Colonic mucosa (tissue), 4 donors: ENCODE data around the gene NUSAP1. TPM values are rescaled to one million over a fixed set of nuclear protein-coding genes. Genes with fewer than 3 reads are reported as not detected.

Source experiments
- DNase-seq: peaks from one replicate; pipeline ENCODE4 v3.0.0-alpha.2; 2020
- H3K27ac ChIP-seq: fragments of 200-600 bp; one replicate; pipeline ENCODE4 v1.8.0; 2021
- H3K27me3 ChIP-seq: fragments of 200-600 bp; one replicate; pipeline ENCODE4 v1.8.0; 2021
- H3K36me3 ChIP-seq: fragments of 200-600 bp; one replicate; pipeline ENCODE4 v1.8.0; 2021
- H3K4me1 ChIP-seq: fragments of 200-600 bp; one replicate; pipeline ENCODE4 v1.8.0; 2021; ENCODE audit warnings: mild to moderate bottlenecking
- H3K4me3 ChIP-seq: fragments of 200-600 bp; one replicate; pipeline ENCODE4 v1.8.0; 2021
- H3K9ac ChIP-seq, 2 donors: one replicate each; pipeline ENCODE4 v1.7.0; 2013; ENCODE audit warnings: control low read depth in 2 of 2, low read depth in 2 of 2, low read length in 2 of 2
- H3K9me3 ChIP-seq: fragments of 200-600 bp; one replicate; pipeline ENCODE4 v1.8.0; 2021
- CTCF ChIP-seq: fragments of 200-600 bp; IDR thresholded peaks from one replicate; pipeline ENCODE4 v1.8.0; 2022; ENCODE audit warnings: antibody characterized with exemption, mild to moderate bottlenecking
- intact Hi-C: fragments of 100-400 bp; cut with DNase I; formaldehyde crosslinking; loops from one replicate; pipeline ENCODE4 v1.14.1; 2022
- total RNA-seq, 2 donors: library from RNA; stranded (reverse); fragmentation: NEBNext Ultra II Directional in 1 of 2; extraction: Animal tissue kit (Norgen Biotek cat#: 25700) in 1 of 2; gene quantifications; one replicate each; pipeline ENCODE4 v1.2.1, GENCODE V29; 2021
- donor health status: healthy.
- donor health status: DM: no; HTN: no; CAD: no.
- donor health status: DM: no; HTN: no; CAD: no.

NUSAP1 gene
- total RNA-seq, 2 donors from 2014 or later: 28.6 to 86.4 TPM

GRCh38 chr15:41392659-41393058 lies 60.0 kb downstream of the NUSAP1 start:
- no peaks in the 10 kb centered on the region for H3K27me3 ChIP-seq
- H3K36me3 ChIP-seq: no peaks in the 10 kb centered on the region
- DNase-seq: no peak
- no peak overlapping the region for H3K4me3 ChIP-seq
- H3K4me1 ChIP-seq: no peaks in the 10 kb centered on the region
- H3K27ac ChIP-seq: no peak overlapping the region
- no peaks in the 10 kb centered on the region for H3K9me3 ChIP-seq
- intact Hi-C loops: no loop called here
- H3K9ac ChIP-seq: no peak overlapping the region
- no peak for TF ChIP-seq CTCF

- Histone ChIP-seq H3K4me1 (no peaks in the 10 kb centered on the region), H3K9ac (no peak overlapping the region), H3K27me3 (no peaks in the 10 kb centered on the region), H3K4me3 (no peak overlapping the region), H3K27ac (no peak overlapping the region), H3K9me3 (no peaks in the 10 kb centered on the region), H3K36me3 (no peaks in the 10 kb centered on the region)
- DNase-seq: no peak
- intact Hi-C loops: no loop called here
- TF ChIP-seq CTCF: no peak
These were observed 62.2 kb downstream of the NUSAP1 start for GRCh38 chr15:41394924-41395323.

- Histone ChIP-seq H3K9ac (no peak overlapping the region), H3K4me1 (no peaks in the 10 kb centered on the region), H3K27me3 (no peaks in the 10 kb centered on the region), H3K4me3 (no peak overlapping the region), H3K9me3 (no peaks in the 10 kb centered on the region), H3K36me3 (no peaks in the 10 kb centered on the region), H3K27ac (no peak overlapping the region)
- no peak for DNase-seq
- intact Hi-C loops: no loop called here
- no peak for TF ChIP-seq CTCF
These were observed 63.4 kb downstream of the NUSAP1 start for GRCh38 chr15:41396111-41396510.

GRCh38 chr15:41401904-41402267 lies 69.2 kb downstream of the NUSAP1 start:
- Histone ChIP-seq H3K27ac (peak overlapping the region; percentile 86), H3K9me3 (no peaks in the 10 kb centered on the region), H3K9ac (peak overlapping the region; percentile 80 to 86), H3K27me3 (no peaks in the 10 kb centered on the region), H3K36me3 (no peaks in the 10 kb centered on the region), H3K4me3 (peak overlapping the region; percentile 79), H3K4me1 (no peaks in the 10 kb centered on the region)
- intact Hi-C loops: no loop called here
- no peak for TF ChIP-seq CTCF
- DNase-seq: no peak

- H3K27ac ChIP-seq: no peak overlapping the region
These were observed 74.7 kb downstream of the NUSAP1 start for GRCh38 chr15:41407341-41407740.

More at GRCh38 chr15:41407341-41407740, 74.7 kb downstream of the NUSAP1 start:
- Histone ChIP-seq H3K4me1 (no peaks in the 10 kb centered on the region), H3K9ac (no peak overlapping the region), H3K9me3 (no peaks in the 10 kb centered on the region), H3K4me3 (no peak overlapping the region), H3K36me3 (no peaks in the 10 kb centered on the region), H3K27me3 (no peaks in the 10 kb centered on the region)
- intact Hi-C loops: no loop called here
- no peak for DNase-seq
- TF ChIP-seq CTCF: no peak
